H9 (cell line): ENCODE data around the gene OOEP. TPM values are rescaled to one million over a fixed set of nuclear protein-coding genes. Genes with fewer than 3 reads are reported as not detected.
A peak's percentile ranks its signal among the peaks of the same experiment; 100 is the strongest.

ENCODE experiments used
- DNase-seq: peaks from one replicate; pipeline ENCODE4 v3.0.0-alpha.2; 2017
- H2AFZ ChIP-seq: one replicate; pipeline ENCODE4 v1.6.1; 2013; ENCODE audit warnings: mild to moderate bottlenecking, low read length, control low read depth, moderate library complexity
- H2AK5ac ChIP-seq: 2 replicates; pipeline ENCODE4 v1.6.1; 2013; ENCODE audit warnings: low read length, control low read depth, mixed read lengths; ENCODE audit not compliant: insufficient read length
- H2BK120ac ChIP-seq: one replicate; pipeline ENCODE4 v1.6.1; 2013; ENCODE audit warnings: low read depth, mild to moderate bottlenecking, low read length, control low read depth, inconsistent platforms; ENCODE audit not compliant: poor library complexity, severe bottlenecking
- H2BK12ac ChIP-seq: 2 replicates; pipeline ENCODE4 v1.6.1; 2013; ENCODE audit warnings: low read length, control low read depth, mixed read lengths, low read depth; ENCODE audit not compliant: insufficient read length
- H2BK15ac ChIP-seq: 2 replicates; pipeline ENCODE4 v1.6.1; 2013; ENCODE audit warnings: low read depth, low read length, control low read depth
- H2BK20ac ChIP-seq: one replicate; pipeline ENCODE4 v1.6.1; 2013; ENCODE audit warnings: low read depth, mild to moderate bottlenecking, low read length, control low read depth, inconsistent platforms; ENCODE audit not compliant: poor library complexity, severe bottlenecking
- H2BK5ac ChIP-seq: 2 replicates; pipeline ENCODE4 v1.6.1; 2013; ENCODE audit warnings: low read length, control low read depth, mixed read lengths; ENCODE audit not compliant: insufficient read length
- H3K14ac ChIP-seq: 2 replicates; pipeline ENCODE4 v1.6.1; 2013; ENCODE audit warnings: low read length, control low read depth; ENCODE audit not compliant: insufficient read depth
- H3K18ac ChIP-seq: 2 replicates; pipeline ENCODE4 v1.6.1; 2013; ENCODE audit warnings: low read depth, mild to moderate bottlenecking, mixed read lengths, low read length, control low read depth; ENCODE audit not compliant: insufficient read length
- H3K23ac ChIP-seq: 2 replicates; pipeline ENCODE4 v1.6.1; 2013; ENCODE audit warnings: low read length, control low read depth, mixed read lengths, low read depth; ENCODE audit not compliant: insufficient read length
- H3K23me2 ChIP-seq: 2 replicates; pipeline ENCODE4 v1.6.1; 2013; ENCODE audit warnings: low read depth, mild to moderate bottlenecking, mixed read lengths, low read length, control low read depth; ENCODE audit not compliant: insufficient read length, poor library complexity, severe bottlenecking
- H3K27ac ChIP-seq: 2 replicates; pipeline ENCODE4 v1.5.1; 2013; ENCODE audit warnings: low read length, control low read depth, mixed read lengths, low read depth; ENCODE audit not compliant: insufficient read length
- H3K27me3 ChIP-seq: 2 replicates; pipeline ENCODE4 v1.6.1; 2013; ENCODE audit warnings: low read length, control low read depth, inconsistent platforms; ENCODE audit not compliant: insufficient read depth
- H3K4ac ChIP-seq: 2 replicates; pipeline ENCODE4 v1.6.1; 2013; ENCODE audit warnings: low read depth, mild to moderate bottlenecking, control low read depth, inconsistent platforms, low read length, moderate library complexity
- H3K4me1 ChIP-seq: 2 replicates; pipeline ENCODE4 v1.6.1; 2013; ENCODE audit warnings: low read length, control low read depth, inconsistent platforms; ENCODE audit not compliant: insufficient read depth
- H3K4me2 ChIP-seq: 2 replicates; pipeline ENCODE4 v1.6.1; 2013; ENCODE audit warnings: low read length, control low read depth, mixed read lengths; ENCODE audit not compliant: insufficient read length, insufficient read depth
- H3K56ac ChIP-seq: 2 replicates; pipeline ENCODE4 v1.6.1; 2013; ENCODE audit warnings: low read depth, mild to moderate bottlenecking, mixed read lengths, low read length, control low read depth; ENCODE audit not compliant: insufficient read length
- H3K79me1 ChIP-seq: 2 replicates; pipeline ENCODE4 v1.6.1; 2013; ENCODE audit warnings: low read depth, mild to moderate bottlenecking, moderate library complexity, low read length, control low read depth, inconsistent platforms; ENCODE audit not compliant: insufficient read depth, poor library complexity, severe bottlenecking
- H3K79me2 ChIP-seq: 2 replicates; pipeline ENCODE4 v1.6.1; 2013; ENCODE audit warnings: low read length, control low read depth, inconsistent platforms; ENCODE audit not compliant: insufficient read depth
- H3K9ac ChIP-seq: 2 replicates; pipeline ENCODE4 v1.6.1; 2013; ENCODE audit warnings: low read length, control low read depth, mixed read lengths; ENCODE audit not compliant: insufficient read length; ENCODE audit errors: extremely low read depth
- H3K9me3 ChIP-seq: one replicate; pipeline ENCODE4 v1.6.1; 2013; ENCODE audit warnings: low read depth, low read length, inconsistent platforms; ENCODE audit not compliant: control insufficient read depth
- H3T11ph ChIP-seq: one replicate; pipeline ENCODE4 v1.6.1; 2013; ENCODE audit warnings: mild to moderate bottlenecking, low read length, control low read depth, inconsistent platforms
- H4K20me1 ChIP-seq: one replicate; pipeline ENCODE4 v1.6.1; 2013; ENCODE audit not compliant: control insufficient read depth, insufficient read length, insufficient read depth
- H4K5ac ChIP-seq: 2 replicates; pipeline ENCODE4 v1.6.1; 2013; ENCODE audit warnings: low read depth, mild to moderate bottlenecking, mixed read lengths, low read length, control low read depth; ENCODE audit not compliant: insufficient read length
- H4K8ac ChIP-seq: replicated peaks from 2 replicates; pipeline ENCODE4 v1.6.1; 2013; ENCODE audit warnings: low read length, control low read depth, mixed read lengths, low read depth; ENCODE audit not compliant: insufficient read length
- H4K91ac ChIP-seq: 2 replicates; pipeline ENCODE4 v1.6.1; 2013; ENCODE audit warnings: low read depth, mild to moderate bottlenecking, moderate library complexity, mixed read lengths, low read length, control low read depth; ENCODE audit not compliant: insufficient read length
- H3K27ac Mint-ChIP-seq, 3 experiments: 2 replicates in 2 of 3; 3 replicates in 1 of 3; pipeline ENCODE4 v1.8.0; 2020 to 2021; ENCODE audit warnings: mixed read lengths in 3 of 3, mild to moderate bottlenecking in 1 of 3, moderate library complexity in 1 of 3
- H3K27me3 Mint-ChIP-seq: 2 replicates; pipeline ENCODE4 v1.8.0; 2021; ENCODE audit warnings: low read depth, mild to moderate bottlenecking, moderate library complexity, mixed read lengths
- H3K36me3 Mint-ChIP-seq, 3 experiments: 2 replicates in 2 of 3; 3 replicates in 1 of 3; pipeline ENCODE4 v1.8.0; 2020 to 2021; ENCODE audit warnings: low read depth in 3 of 3, mixed read lengths in 3 of 3; ENCODE audit not compliant: insufficient read depth in 1 of 3
- H3K4me1 Mint-ChIP-seq, 2 experiments: 2 replicates each; pipeline ENCODE4 v1.8.0; 2020; ENCODE audit warnings: mixed read lengths in 2 of 2
- H3K4me3 Mint-ChIP-seq, 2 experiments: 2 replicates in 1 of 2; 3 replicates in 1 of 2; pipeline ENCODE4 v1.8.0; 2020 to 2021; ENCODE audit warnings: mild to moderate bottlenecking in 2 of 2, mixed read lengths in 2 of 2, moderate library complexity in 1 of 2
- H3K9me3 Mint-ChIP-seq, 2 experiments: 2 replicates in 1 of 2; 3 replicates in 1 of 2; pipeline ENCODE4 v1.8.0; 2020; ENCODE audit warnings: mild to moderate bottlenecking in 2 of 2, mixed read lengths in 2 of 2, moderate library complexity in 1 of 2
- WGBS: extraction: QIAGEN DNeasy Blood & Tissue Kit; methylation state at CpG from one replicate; pipeline ENCODE4 v1.1.7; 2013; ENCODE audit warnings: missing lambda C conversion rate, low lambda C conversion rate, mixed read lengths; ENCODE audit not compliant: insufficient read length; ENCODE audit errors: extremely low coverage; 5-methylcytosine and 5-hydroxymethylcytosine counted together
- total RNA-seq: library from RNA; stranded (reverse); gene quantifications from 2 replicates; pipeline ENCODE4 v1.2.1, GENCODE V29; 2021
- TF ChIP-seq, protein P1 (sequence below): fragments of 200-600 bp; sonication (generic); conservative IDR thresholded peaks from 3 replicates; pipeline ENCODE4 v1.8.0; 2021; ENCODE audit warnings: antibody characterized with exemption, mild to moderate bottlenecking

The OOEP gene
- total RNA-seq, 1 experiment from 2014 or later, result not detected

DNA sequence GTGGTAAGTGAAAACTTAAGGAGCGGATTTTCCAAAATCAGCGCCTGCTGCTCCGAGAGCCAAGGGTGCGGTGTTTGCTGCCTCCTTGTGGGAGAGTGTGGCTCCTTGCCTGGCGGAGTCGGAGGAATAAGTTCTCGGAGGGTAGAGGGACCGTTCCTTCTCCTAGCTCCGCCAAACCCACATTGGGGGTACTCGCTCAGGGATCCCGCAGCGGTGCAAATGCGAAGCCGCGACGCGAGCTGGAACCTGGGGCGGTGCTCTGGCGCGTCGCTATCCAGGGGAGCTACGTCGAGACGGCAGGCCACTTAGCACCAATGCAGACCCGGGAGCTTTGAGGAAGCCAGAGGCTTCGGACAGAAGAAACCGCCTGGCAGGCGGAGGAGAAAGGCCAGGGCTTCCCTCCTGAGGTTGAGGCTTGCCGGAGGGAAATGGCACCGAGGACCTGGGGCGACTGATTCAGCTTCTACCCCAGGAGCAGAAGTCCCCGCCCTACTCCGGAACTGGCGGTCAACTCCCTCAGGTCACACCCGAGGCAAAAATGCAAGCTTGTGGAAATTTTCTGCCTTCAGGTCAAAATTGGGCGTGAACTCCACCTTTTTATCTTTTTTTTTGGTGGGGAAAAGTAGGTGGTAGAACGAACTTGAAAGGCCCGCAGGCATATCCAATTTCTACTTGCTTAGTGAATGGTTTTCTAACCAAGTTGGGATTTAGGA, 19.3 kb upstream of the OOEP start:
- Mint-ChIP-seq H3K36me3 (no peaks in the 10 kb centered on the region), H3K9me3 (no peaks in the 10 kb centered on the region; a peak in 2 of 5 replicates), H3K27me3 (peaks cover 3% of the 10 kb centered on the region), H3K27ac (peak overlapping the region; percentile 61 to 87 (median 85); a peak in 6 of 7 replicates), H3K4me3 (peak overlapping the region; percentile 75 to 79), H3K4me1 (peaks cover 14 to 16% of the 10 kb centered on the region in 2 experiments)
- H3K4me1 ChIP-seq, result no peaks in the 10 kb centered on the region
- TF ChIP-seq, protein P1, sequence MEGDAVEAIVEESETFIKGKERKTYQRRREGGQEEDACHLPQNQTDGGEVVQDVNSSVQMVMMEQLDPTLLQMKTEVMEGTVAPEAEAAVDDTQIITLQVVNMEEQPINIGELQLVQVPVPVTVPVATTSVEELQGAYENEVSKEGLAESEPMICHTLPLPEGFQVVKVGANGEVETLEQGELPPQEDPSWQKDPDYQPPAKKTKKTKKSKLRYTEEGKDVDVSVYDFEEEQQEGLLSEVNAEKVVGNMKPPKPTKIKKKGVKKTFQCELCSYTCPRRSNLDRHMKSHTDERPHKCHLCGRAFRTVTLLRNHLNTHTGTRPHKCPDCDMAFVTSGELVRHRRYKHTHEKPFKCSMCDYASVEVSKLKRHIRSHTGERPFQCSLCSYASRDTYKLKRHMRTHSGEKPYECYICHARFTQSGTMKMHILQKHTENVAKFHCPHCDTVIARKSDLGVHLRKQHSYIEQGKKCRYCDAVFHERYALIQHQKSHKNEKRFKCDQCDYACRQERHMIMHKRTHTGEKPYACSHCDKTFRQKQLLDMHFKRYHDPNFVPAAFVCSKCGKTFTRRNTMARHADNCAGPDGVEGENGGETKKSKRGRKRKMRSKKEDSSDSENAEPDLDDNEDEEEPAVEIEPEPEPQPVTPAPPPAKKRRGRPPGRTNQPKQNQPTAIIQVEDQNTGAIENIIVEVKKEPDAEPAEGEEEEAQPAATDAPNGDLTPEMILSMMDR, result peak; percentile 86
- no peak overlapping the region for H3T11ph ChIP-seq
- no peak overlapping the region for H2BK120ac ChIP-seq
- H4K91ac ChIP-seq, result no peak overlapping the region
- peak; percentile 86 for DNase-seq
- H2BK12ac ChIP-seq, result no peak overlapping the region
- no peaks in the 10 kb centered on the region for H3K9me3 ChIP-seq
- no peaks in the 10 kb centered on the region for H4K20me1 ChIP-seq
- no peak overlapping the region for H3K4ac ChIP-seq
- no peak overlapping the region for H3K27ac ChIP-seq
- H3K14ac ChIP-seq, result peak overlapping the region; percentile 62
- H3K4me2 ChIP-seq, result peak overlapping the region; percentile 62
- H3K56ac ChIP-seq, result no peak overlapping the region
- H3K27me3 ChIP-seq, result no peaks in the 10 kb centered on the region
- H4K8ac ChIP-seq, result no peak overlapping the region
- H2BK15ac ChIP-seq, result no peak overlapping the region
- no peak overlapping the region for H4K5ac ChIP-seq
- H3K9ac ChIP-seq, result peak overlapping the region; percentile 8
- H3K23me2 ChIP-seq, result peaks cover 7% of the 10 kb centered on the region
- WGBS, result no CpG with 5 or more reads among the region's 38 CpGs
- H2BK5ac ChIP-seq, result no peak overlapping the region
- H3K79me1 ChIP-seq, result no peaks in the 10 kb centered on the region
- no peaks in the 10 kb centered on the region for H3K79me2 ChIP-seq
- H2AFZ ChIP-seq, result peak overlapping the region; percentile 24
- no peak overlapping the region for H2AK5ac ChIP-seq
- peak overlapping the region; percentile 44 for H3K18ac ChIP-seq
- no peak overlapping the region for H3K23ac ChIP-seq
- no peak overlapping the region for H2BK20ac ChIP-seq
